Kidney epithelial cell (primary cell): ENCODE data around the gene GRIK1. TPM values are rescaled to one million over a fixed set of nuclear protein-coding genes. Genes with fewer than 3 reads are reported as not detected.

ENCODE experiments used
- DNase-seq: peaks from one replicate; pipeline ENCODE4 v3.0.0-alpha.2; 2010; ENCODE audit warnings: low read depth
- H3K27me3 ChIP-seq: 2 replicates; pipeline ENCODE4 v1.6.0; 2011; ENCODE audit warnings: low read length; ENCODE audit not compliant: control insufficient read depth, insufficient read depth
- H3K36me3 ChIP-seq: 2 replicates; pipeline ENCODE4 v1.5.1; 2011; ENCODE audit warnings: low read length; ENCODE audit not compliant: control insufficient read depth, insufficient read depth
- H3K4me3 ChIP-seq: 2 replicates; pipeline ENCODE4 v1.5.1; 2011; ENCODE audit warnings: low read depth, mild to moderate bottlenecking, control low read depth, low read length
- CTCF ChIP-seq: IDR thresholded peaks from 2 replicates; pipeline ENCODE4 v1.5.1; 2011; ENCODE audit warnings: mild to moderate bottlenecking, moderate library complexity, low read length, control low read depth, inconsistent platforms; ENCODE audit not compliant: insufficient read depth, poor library complexity, severe bottlenecking
- total RNA-seq: library from RNA; depleted of rRNA; stranded (reverse); fragments of >200 nt; gene quantifications from 2 replicates; pipeline ENCODE4 v1.2.3, GENCODE V29; 2015

Gene GRIK1
- total RNA-seq, 1 donor from 2014 or later = not detected

GRCh38 chr21:29677326-29677725, 262.5 kb downstream of the GRIK1 start:
- TF ChIP-seq CTCF = no peak
- no peak for DNase-seq
- Histone ChIP-seq H3K4me3 (no peak overlapping the region), H3K27me3 (no peaks in the 10 kb centered on the region), H3K36me3 (no peaks in the 10 kb centered on the region)

- no peaks in the 10 kb centered on the region for H3K36me3 ChIP-seq
- H3K27me3 ChIP-seq = no peaks in the 10 kb centered on the region
- no peak for DNase-seq
- no peak for TF ChIP-seq CTCF
- H3K4me3 ChIP-seq = no peak overlapping the region
Measured at GRCh38 chr21:29676395-29676794, 263.4 kb downstream of the GRIK1 start.

- TF ChIP-seq CTCF = no peak
- no peak for DNase-seq
- Histone ChIP-seq H3K36me3 (no peaks in the 10 kb centered on the region), H3K27me3 (no peaks in the 10 kb centered on the region), H3K4me3 (no peak overlapping the region)
Measured at GRCh38 chr21:29675451-29675850, 264.3 kb downstream of the GRIK1 start.

- TF ChIP-seq CTCF = no peak
- Histone ChIP-seq H3K4me3 (no peak overlapping the region), H3K36me3 (no peaks in the 10 kb centered on the region), H3K27me3 (no peaks in the 10 kb centered on the region)
- DNase-seq = no peak
Measured at GRCh38 chr21:29674343-29674742, 265.5 kb downstream of the GRIK1 start.

DNA sequence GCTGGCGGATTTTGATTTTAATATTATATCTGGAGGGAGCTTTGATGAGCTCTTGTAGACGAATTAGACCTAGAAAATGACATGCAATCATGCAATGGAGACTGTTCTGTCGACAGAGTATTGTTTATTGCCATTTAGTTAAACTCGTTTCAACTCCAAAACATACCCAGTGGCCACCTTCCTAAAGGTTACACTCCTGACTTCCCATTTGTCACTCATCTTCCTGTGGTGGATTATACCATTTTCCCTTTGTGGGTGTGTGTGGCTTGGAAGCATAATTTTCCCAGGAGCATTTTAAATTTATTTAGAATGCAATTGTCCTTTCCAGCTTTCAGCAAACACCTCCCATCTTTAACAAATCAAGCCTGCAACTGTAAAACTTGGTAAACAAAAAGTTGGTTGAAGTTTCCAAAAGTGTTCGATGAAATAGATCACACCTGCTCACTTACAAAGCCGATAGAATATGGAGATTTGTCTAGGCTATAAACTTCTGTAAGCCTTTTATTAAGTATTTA, 266.6 kb downstream of the GRIK1 start:
- DNase-seq = no peak
- no peak for TF ChIP-seq CTCF
- Histone ChIP-seq H3K4me3 (no peak overlapping the region), H3K36me3 (no peaks in the 10 kb centered on the region), H3K27me3 (no peaks in the 10 kb centered on the region)

DNA sequence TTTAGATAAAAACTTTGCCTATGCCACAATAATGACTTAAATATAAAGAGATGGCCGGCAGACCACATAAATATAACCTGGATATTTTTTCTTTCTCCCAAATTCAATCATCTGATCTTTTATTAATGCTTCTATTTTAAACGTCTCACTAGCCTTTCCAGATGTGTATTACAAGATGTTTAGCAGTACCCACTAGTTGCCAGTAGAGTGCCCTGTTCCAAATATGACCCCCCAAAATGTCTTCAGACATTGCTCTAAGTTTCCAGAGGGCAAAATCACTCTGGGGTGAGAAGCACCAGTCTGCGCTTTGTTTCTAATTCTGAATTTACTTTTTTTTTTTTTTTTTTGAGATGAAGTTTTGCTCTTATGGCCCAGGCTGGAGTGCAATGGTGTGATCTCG, 268.1 kb downstream of the GRIK1 start:
- Histone ChIP-seq H3K27me3 (no peaks in the 10 kb centered on the region), H3K36me3 (no peaks in the 10 kb centered on the region), H3K4me3 (no peak overlapping the region)
- TF ChIP-seq CTCF = peak; percentile 9
- DNase-seq = no peak
